ENCODE measurements around the gene ITSN1.

ITSN1 gene

DNA sequence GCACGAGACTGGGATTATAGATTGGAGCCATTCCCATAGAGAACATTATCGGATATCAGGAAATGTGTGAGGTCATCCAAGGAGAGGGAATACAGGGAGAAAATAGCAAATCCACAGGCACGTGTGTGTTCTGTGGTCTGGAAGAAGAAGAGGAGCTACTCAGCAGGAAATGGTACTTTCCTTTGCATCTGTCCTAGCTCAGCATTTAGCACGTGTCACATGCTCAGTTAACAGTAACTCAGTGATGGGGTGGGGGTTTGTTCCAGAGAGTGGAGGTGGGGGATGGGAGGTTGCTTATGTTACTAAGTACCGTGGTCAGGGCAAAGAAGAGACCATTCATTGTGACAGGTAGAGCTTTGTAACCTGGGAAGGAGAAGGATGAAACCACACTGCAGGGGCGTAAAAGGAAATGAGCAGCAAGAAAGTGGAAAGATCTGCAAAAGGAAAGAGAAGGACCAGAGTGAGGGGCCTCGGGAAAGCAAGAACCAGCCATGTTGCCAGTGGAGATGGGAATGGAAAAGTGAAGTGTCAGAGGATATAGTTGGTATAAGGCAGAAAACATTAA lies 172.9 kb downstream of the ITSN1 start:
- DNase-seq (ENCODE audit: low read depth): no peak

DNA sequence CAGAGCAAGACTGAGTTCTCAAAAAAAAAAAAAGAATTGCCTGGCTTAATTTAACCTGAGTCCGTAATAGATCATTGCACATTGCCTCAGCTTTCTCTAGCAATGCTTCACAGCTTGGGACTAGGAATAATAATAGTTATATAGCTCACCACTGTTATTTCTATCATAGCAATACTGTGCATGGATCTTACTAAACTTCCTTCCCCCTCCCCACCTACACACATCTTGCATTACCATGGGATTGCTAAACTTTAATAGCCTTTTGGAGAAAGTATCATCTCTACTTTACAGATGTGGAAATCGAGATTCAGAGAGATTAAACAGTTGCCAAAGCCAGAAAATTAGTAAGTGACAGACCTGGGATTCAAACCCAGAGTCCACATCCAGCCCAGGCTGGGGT lies 173.9 kb downstream of the ITSN1 start:
- no peak for DNase-seq (ENCODE audit: low read depth)

- DNase-seq (ENCODE audit: low read depth): no peak
Observed at GRCh38 chr21:33817138-33817537, 174.8 kb downstream of the ITSN1 start.

DNA sequence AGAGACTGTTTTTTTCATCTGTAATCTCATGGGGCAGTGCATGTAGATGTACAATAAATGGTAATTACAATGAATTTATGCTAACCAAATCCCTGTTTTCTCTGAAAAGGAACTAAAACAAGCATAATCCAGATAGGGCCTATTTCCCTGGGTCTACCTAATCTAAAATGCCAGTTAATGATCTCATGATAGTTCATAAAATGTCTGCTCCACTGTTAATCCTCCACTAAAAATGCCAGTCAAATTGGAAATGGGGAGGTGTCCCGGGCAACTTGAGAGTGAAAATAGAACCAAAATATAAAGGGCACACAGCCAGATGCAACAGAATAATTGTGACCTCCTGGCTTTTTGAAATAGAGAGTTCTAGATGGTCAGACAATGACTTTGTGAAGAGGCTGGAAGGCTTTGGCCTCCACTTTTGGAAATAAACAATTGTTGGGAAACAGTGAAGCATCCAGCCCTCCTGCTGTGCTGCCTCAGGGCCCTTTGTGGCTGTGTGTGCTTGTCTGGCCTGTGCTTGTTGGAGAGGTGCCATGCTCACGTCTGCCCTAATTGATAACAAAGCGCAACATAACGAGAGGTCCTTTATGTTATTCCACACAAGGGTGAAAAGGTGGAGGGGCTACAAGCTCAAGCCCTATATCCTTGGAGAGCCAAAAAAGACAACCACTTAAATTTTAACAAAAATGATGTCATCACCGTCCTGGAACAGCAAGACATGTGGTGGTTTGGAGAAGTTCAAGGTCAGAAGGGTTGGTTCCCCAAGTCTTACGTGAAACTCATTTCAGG lies 175.6 kb downstream of the ITSN1 start:
- no peak for DNase-seq (ENCODE audit: low read depth)

- DNase-seq (ENCODE audit: low read depth): no peak
Observed at GRCh38 chr21:33820230-33820770, 178.0 kb downstream of the ITSN1 start.

- DNase-seq (ENCODE audit: low read depth): no peak
Observed at GRCh38 chr21:33820798-33821197, 178.5 kb downstream of the ITSN1 start.

GRCh38 chr21:33821503-33822322 lies 179.4 kb downstream of the ITSN1 start:
- no peak for DNase-seq (ENCODE audit: low read depth)

GRCh38 chr21:33824156-33824941 lies 182.0 kb downstream of the ITSN1 start:
- no peak for DNase-seq (ENCODE audit: low read depth)

GRCh38 chr21:33825419-33825818 lies 183.1 kb downstream of the ITSN1 start:
- DNase-seq (ENCODE audit: low read depth): no peak

DNA sequence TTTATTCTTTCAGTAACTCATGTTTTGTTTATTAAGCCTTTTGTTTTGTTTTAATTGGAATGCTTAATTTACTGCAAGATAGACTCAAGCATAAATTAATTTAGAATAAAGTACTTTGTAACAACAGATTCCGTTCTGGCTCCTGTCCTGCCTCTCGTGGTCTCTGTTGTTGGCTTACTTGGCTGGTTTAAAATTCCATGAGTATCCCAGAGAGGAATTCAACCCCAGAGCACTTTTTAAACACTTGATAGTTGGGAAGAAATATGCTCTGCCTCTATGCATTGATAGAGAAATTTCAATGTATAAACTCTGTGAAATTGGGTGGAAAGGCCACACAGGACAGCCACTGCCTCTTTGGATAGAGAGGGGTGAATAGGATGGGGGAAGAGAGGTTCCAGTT lies 183.6 kb downstream of the ITSN1 start:
- DNase-seq (ENCODE audit: low read depth): no peak

DNA sequence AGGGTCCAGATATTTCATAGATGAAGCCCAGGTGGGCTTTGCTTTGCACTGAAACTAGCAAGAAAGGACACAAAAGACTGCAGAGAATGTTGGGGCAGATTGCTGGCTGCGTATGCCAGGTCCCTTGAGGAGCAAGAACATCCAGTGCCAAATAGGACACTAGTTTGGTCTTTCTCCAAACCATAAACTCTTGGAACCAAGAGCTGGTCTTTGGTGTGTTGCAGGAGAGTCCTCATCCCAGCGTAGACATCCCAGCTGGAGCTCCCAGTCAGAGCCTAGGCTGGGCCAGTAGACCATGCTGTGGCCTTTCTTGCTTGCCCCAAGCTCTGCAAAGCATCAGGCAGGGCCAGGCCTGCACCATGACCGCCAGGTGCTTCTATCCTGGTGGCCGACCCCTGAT lies 185.8 kb downstream of the ITSN1 start:
- DNase-seq (ENCODE audit: low read depth): no peak

DNA sequence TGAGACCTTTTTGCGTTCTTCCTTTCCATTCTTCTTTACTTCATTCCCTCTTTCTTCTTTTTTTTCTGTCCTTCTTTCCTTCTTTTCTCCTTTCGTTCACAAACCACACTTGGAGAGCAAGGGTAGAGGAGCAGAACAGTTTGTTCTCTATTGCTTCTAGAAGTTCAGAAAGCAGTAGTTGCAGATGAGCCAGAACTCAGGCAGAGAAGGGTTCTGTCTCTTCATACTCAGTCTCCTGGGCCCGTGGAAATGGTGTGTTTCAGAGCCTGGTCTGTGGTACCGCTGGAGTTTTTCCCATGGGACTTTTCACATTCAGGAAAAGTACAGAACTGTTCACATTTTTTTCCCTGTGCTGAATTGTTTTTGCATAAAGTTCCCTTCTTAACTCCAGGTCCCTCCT lies 186.3 kb downstream of the ITSN1 start:
- no peak for DNase-seq (ENCODE audit: low read depth)

DNA sequence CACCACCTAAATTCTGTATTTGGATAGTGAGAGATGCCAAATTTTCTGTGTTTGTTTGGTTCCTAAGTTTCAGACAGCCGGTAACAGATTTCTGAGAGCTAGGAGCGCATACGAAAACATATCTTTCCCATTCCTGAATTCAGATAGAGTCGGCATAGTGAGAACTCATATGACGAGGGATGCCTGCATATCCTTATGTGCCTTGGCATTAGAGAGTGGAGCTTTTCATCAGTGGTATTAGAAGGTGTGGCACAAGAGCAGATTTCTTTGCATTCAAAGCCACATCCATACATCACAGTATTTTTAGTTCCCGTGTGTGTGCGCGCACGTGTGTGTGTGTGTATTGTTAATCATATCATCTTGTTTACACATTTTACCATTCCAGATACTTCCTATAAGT lies 187.5 kb downstream of the ITSN1 start:
- DNase-seq (ENCODE audit: low read depth): no peak

DNA sequence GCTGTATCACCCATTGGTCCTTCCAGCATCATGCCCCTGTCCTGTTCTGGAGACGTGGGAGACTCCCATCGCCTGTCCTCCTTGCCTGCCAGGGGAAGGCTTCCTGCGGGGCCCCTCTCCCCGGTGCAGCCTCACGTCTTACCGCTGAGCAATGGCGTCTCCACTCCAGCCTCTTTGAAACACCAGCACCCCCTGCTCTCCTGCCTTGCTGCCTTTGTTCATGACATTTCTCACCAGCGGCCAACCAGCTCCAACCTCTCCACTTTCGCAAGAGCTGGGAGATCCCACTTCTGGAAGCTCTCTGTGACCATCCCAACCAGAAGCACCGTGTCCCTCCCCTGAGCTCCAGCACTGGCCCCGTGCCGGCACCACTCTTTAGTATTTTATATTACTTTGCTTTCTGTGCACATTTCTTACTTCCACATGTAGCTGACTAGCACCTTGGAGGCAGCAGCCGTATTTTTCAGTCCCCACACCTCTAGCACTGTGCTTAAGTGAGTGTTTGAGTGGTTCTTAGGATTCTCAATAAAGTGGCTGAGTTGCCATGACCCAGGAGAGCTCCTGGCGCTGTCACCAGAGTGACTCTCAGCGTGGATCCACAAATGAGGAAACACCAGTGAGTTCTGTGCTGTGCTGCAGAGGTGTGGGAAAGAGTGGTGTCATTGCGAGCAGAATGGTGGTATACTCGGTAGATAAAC lies 189.8 kb downstream of the ITSN1 start:
- no peak for DNase-seq (ENCODE audit: low read depth)

- DNase-seq (ENCODE audit: low read depth): no peak
Observed at GRCh38 chr21:33834801-33835500, 192.7 kb downstream of the ITSN1 start.

DNA sequence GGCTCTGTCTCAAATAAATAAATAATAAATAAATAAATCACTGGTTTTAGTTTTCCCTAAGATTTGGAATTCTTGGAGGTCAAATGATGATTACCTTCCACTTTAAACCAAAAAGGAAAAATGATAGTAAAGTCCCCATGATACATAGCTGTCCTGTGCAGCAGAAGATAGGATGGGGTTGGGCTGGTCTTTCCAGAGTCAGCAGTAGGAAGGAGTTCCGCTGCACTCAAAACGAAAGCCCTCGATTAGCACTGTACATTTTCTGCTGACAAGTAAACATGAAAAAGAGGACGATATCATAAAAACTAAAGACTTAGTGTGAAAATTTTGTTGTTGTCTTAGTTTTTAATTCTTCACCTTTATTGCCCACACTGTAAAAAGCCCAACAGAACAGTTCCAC lies 193.6 kb downstream of the ITSN1 start:
- DNase-seq (ENCODE audit: low read depth): no peak

DNA sequence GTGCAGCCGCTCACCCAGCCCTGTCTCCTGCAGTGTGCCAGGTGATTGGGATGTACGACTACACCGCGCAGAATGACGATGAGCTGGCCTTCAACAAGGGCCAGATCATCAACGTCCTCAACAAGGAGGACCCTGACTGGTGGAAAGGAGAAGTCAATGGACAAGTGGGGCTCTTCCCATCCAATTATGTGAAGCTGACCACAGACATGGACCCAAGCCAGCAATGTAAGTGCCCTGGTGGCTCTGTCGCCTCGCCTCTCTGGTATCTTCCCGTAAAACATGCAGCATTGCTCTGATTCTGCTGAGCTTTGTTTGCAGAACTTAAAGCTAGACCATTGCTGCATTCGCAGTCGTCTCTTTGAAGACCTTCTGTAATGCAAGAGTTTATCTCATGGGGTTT lies 194.1 kb downstream of the ITSN1 start:
- no peak for DNase-seq (ENCODE audit: low read depth)

- no peak for DNase-seq (ENCODE audit: low read depth)
Observed at GRCh38 chr21:33839167-33839716, 196.9 kb downstream of the ITSN1 start.

GRCh38 chr21:33839806-33840205 lies 197.5 kb downstream of the ITSN1 start:
- DNase-seq (ENCODE audit: low read depth): no peak

GRCh38 chr21:33840771-33841170 lies 198.5 kb downstream of the ITSN1 start:
- DNase-seq (ENCODE audit: low read depth): no peak

Measured in HS-5 (cell line).